Cardiac septum (tissue), 1 donor: ENCODE measurements around the gene LARP4B. TPM values are rescaled to one million over a fixed set of nuclear protein-coding genes. Genes with fewer than 3 reads are reported as not detected.

Source experiments
- DNase-seq: peaks from one replicate; pipeline ENCODE4 v3.0.0-alpha.2; 2020; ENCODE audit warnings: low spot score
- intact Hi-C: fragments of 100-400 bp; cut with DNase I; formaldehyde crosslinking; loops from one replicate; pipeline ENCODE4 v1.14.0; 2022
- total RNA-seq: library from RNA; stranded (reverse); fragmentation: NEBNext Ultra II Directional; extraction: Animal tissue kit (Norgen Biotek cat#: 25700); gene quantifications from one replicate; pipeline ENCODE4 v1.2.1, GENCODE V29; 2021
- donor health status: DM: no; HTN: no; CAD: no.

The LARP4B gene
- total RNA-seq, 1 donor from 2014 or later, result 69.8 TPM

- DNase-seq, result no peak
- intact Hi-C loops, result no loop called here
Observed at GRCh38 chr10:878895-879294, 52.6 kb downstream of the LARP4B start.

- intact Hi-C loops, result no loop called here
- no peak for DNase-seq
Observed at GRCh38 chr10:878333-878759, 53.2 kb downstream of the LARP4B start.

GRCh38 chr10:876438-876837, 55.1 kb downstream of the LARP4B start:
- intact Hi-C loops, result no loop called here
- DNase-seq, result no peak

GRCh38 chr10:873020-873419, 58.5 kb downstream of the LARP4B start:
- intact Hi-C loops, result loop anchor here (5.0 kb wide), 2 partner anchors 51 to 59 kb away; partner anchors contain the start of gene LARP4B
- DNase-seq, result no peak

GRCh38 chr10:871951-872403, 59.5 kb downstream of the LARP4B start:
- no peak for DNase-seq
- intact Hi-C loops, result loop anchor here (5.0 kb wide), 2 partner anchors 50 to 60 kb away; partner anchors contain the start of gene LARP4B

- DNase-seq, result no peak
- intact Hi-C loops, result loop anchor here (5.0 kb wide), 2 partner anchors 48 to 62 kb away; partner anchors contain the start of gene LARP4B
Observed at GRCh38 chr10:870564-871166, 60.8 kb downstream of the LARP4B start.

GRCh38 chr10:869171-869570, 62.3 kb downstream of the LARP4B start:
- DNase-seq, result no peak
- intact Hi-C loops, result loop anchor here (10.0 kb wide), 1 partner anchor 116 kb away; the partner anchor contains the start of gene GTPBP4

- intact Hi-C loops, result loop anchor here (10.0 kb wide), 1 partner anchor 117 kb away; the partner anchor contains the start of gene GTPBP4
- DNase-seq, result no peak
Observed at GRCh38 chr10:867807-868206, 63.7 kb downstream of the LARP4B start.

GRCh38 chr10:866577-866941, 64.9 kb downstream of the LARP4B start:
- DNase-seq, result no peak
- intact Hi-C loops, result loop anchor here (10.0 kb wide), 1 partner anchor 118 kb away; the partner anchor contains the start of gene GTPBP4

GRCh38 chr10:865924-866576, 65.5 kb downstream of the LARP4B start:
- no peak for DNase-seq
- intact Hi-C loops, result loop anchor here (10.0 kb wide), 1 partner anchor 119 kb away; the partner anchor contains the start of gene GTPBP4

- intact Hi-C loops, result loop anchor here (10.0 kb wide), 1 partner anchor 120 kb away; the partner anchor contains the start of gene GTPBP4
- DNase-seq, result no peak
Observed at GRCh38 chr10:865257-865656, 66.2 kb downstream of the LARP4B start.

GRCh38 chr10:860519-860918, 71.0 kb downstream of the LARP4B start:
- intact Hi-C loops, result loop anchor here (10.0 kb wide), 1 partner anchor 124 kb away; the partner anchor contains the start of gene GTPBP4
- DNase-seq, result no peak

- no peak for DNase-seq
- intact Hi-C loops, result no loop called here
Observed at GRCh38 chr10:856416-857157, 74.9 kb downstream of the LARP4B start.

GRCh38 chr10:855671-856070, 75.8 kb downstream of the LARP4B start:
- no peak for DNase-seq
- intact Hi-C loops, result no loop called here

- intact Hi-C loops, result no loop called here
- no peak for DNase-seq
Observed at GRCh38 chr10:855079-855478, 76.4 kb downstream of the LARP4B start.

GRCh38 chr10:853017-853416, 78.5 kb downstream of the LARP4B start:
- intact Hi-C loops, result no loop called here

GRCh38 chr10:852386-852785, 79.1 kb downstream of the LARP4B start:
- DNase-seq, result no peak
- intact Hi-C loops, result no loop called here

More at GRCh38 chr10:853017-853416, 78.5 kb downstream of the LARP4B start:
- no peak for DNase-seq

- DNase-seq, result no peak
- intact Hi-C loops, result no loop called here
Observed at GRCh38 chr10:851901-852300, 79.6 kb downstream of the LARP4B start.

GRCh38 chr10:850093-850492, 81.4 kb downstream of the LARP4B start:
- DNase-seq, result no peak
- intact Hi-C loops, result no loop called here

GRCh38 chr10:847868-848267, 83.6 kb downstream of the LARP4B start:
- no peak for DNase-seq
- intact Hi-C loops, result no loop called here
